Heart left ventricle (tissue), 13 donors: ENCODE measurements around the gene MMD2.

Source experiments
- CTCF ChIP-seq, 12 donors: fragments of 200-600 bp; sonication (generic) in 4 of 12; IDR thresholded peaks; one replicate each; pipeline versions ENCODE4 v1.5.0 to v1.8.0; 2018 to 2022; ENCODE audit warnings: antibody characterized with exemption in 12 of 12, mild to moderate bottlenecking in 5 of 12
- POLR2A ChIP-seq, 2 donors: fragments of 450-650 bp; IDR thresholded peaks; one replicate each; pipeline ENCODE4 v1.6.1; 2017; ENCODE audit warnings: antibody characterized with exemption in 2 of 2, mild to moderate bottlenecking in 2 of 2, moderate library complexity in 2 of 2
- donor health status: ischemic (EF 13 %, LVEDD 7.1; RV severe dilation, severe dysfunction).
- donor health status: DM: no; HTN: yes; CAD: no.
- donor health status: DM: no; HTN: no; CAD: no.
- donor health status: ischemic (EF 25% LVEDD 6.9; RV normal size, moderate dysfunction).
- donor health status: ischemic (EF 25% LVEDD 5.7; RV mildly dilated, moderate dysfunction).
- donor health status: ischemic (EF 35%, LVEDD 5.7; RV mildly dilated, moderate dysfunction).
- donor health status: nonischemic (EF 11% LVEDD 7.7; RV severe dilation, severe dysfunction).
- donor health status: DM: yes; HTN: yes; CAD: no.
- donor health status: PGD.
- donor health status: ischemic (EF 29% LVEDD 5.4; RV normal size, mild dysfunction).
- donor health status: nonischemic (EF 23%, LVEDD 6.1; RV moderate dilation, normal function).

DNA sequence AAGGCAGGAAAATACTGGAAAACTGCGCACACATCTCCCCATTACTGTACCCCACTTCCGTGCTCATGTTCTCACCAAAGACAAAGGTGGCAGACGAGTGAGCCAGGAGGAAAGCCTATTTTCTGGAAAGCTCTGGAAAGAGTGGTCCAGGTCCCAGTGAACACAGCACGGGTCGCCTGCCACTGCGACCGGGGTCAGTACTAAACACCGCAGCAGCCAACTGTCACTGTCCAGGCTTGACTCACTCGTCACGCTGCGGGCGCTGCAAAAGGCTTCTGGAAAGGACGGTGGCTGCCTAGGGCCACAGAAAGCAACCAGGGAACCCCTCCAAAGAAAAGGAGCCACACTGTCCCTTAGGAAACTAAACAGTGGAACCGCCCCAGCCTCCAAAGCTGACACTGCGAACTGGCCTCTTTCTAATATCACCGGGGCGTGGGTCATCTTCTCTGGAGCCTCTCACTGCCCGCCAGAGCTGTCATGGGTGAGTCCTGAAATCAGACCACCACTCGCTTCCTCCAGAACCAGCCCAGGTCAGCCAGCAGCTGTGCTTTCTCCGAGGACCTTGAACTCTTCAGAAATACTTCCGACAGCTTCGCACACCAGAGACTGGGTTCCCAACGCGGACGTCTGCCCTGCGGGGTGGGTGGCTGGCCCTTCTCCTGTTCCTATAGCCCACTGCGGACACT, 79.4 kb downstream of the MMD2 start:
- TF ChIP-seq CTCF (IDR thresholded peaks at IDR 0.05) (no peak), POLR2A (IDR thresholded peaks at IDR 0.05) (no peak)
